Activated naive CD8-positive, alpha-beta T cell treated with anti-CD3 and anti-CD28 coated beads, Interleukin-2, amount 50 U/mL, for 24 hours (primary cell): ENCODE measurements around the gene TSEN15.
"Not testable (repeated sequence)": the region's sequence is repeated elsewhere in the genome, so short reads cannot be mapped to it uniquely, and the experiment has no call there.

Experiments
- ATAC-seq: fragments of 150-1000 bp; cut with Tn5 transposase; one replicate; pipeline ENCODE4 v1.10.0; 2021
- DNase-seq: peaks from one replicate; pipeline ENCODE4 v3.0.0; 2021
- H3K27ac Mint-ChIP-seq: one replicate; pipeline ENCODE4 v1.8.0; 2021; ENCODE audit warnings: mild to moderate bottlenecking, mixed read lengths
- H3K27me3 Mint-ChIP-seq: one replicate; pipeline ENCODE4 v1.8.0; 2021; ENCODE audit warnings: mixed read lengths
- H3K36me3 Mint-ChIP-seq: one replicate; pipeline ENCODE4 v1.8.0; 2021; ENCODE audit warnings: low read depth, mixed read lengths
- H3K4me1 Mint-ChIP-seq: one replicate; pipeline ENCODE4 v1.8.0; 2021; ENCODE audit warnings: mixed read lengths
- H3K4me3 Mint-ChIP-seq: one replicate; pipeline ENCODE4 v1.8.0; 2021; ENCODE audit warnings: mild to moderate bottlenecking, moderate library complexity, mixed read lengths
- H3K9me3 Mint-ChIP-seq: one replicate; pipeline ENCODE4 v1.8.0; 2021; ENCODE audit warnings: mixed read lengths

Gene TSEN15

GRCh38 chr1:184082541-184083415 is 31.2 kb downstream of the TSEN15 start:
- H3K4me1 Mint-ChIP-seq, result peaks cover 9% of the 10 kb centered on the region
- H3K27me3 Mint-ChIP-seq, result no peaks in the 10 kb centered on the region
- H3K4me3 Mint-ChIP-seq, result no peak overlapping the region
- DNase-seq (no peak), ATAC-seq (no peak)
- H3K27ac Mint-ChIP-seq, result no peak overlapping the region
- no peaks in the 10 kb centered on the region for H3K9me3 Mint-ChIP-seq
- H3K36me3 Mint-ChIP-seq, result no peaks in the 10 kb centered on the region

- no peak overlapping the region for H3K4me3 Mint-ChIP-seq
- DNase-seq, result no peak
- H3K36me3 Mint-ChIP-seq, result no peaks in the 10 kb centered on the region
- no peaks in the 10 kb centered on the region for H3K4me1 Mint-ChIP-seq
- no peaks in the 10 kb centered on the region for H3K27me3 Mint-ChIP-seq
- no peak overlapping the region for H3K27ac Mint-ChIP-seq
- H3K9me3 Mint-ChIP-seq, result no peaks in the 10 kb centered on the region
- ATAC-seq, result no peak
Measured at GRCh38 chr1:184085667-184086066, 34.1 kb downstream of the TSEN15 start.

DNA sequence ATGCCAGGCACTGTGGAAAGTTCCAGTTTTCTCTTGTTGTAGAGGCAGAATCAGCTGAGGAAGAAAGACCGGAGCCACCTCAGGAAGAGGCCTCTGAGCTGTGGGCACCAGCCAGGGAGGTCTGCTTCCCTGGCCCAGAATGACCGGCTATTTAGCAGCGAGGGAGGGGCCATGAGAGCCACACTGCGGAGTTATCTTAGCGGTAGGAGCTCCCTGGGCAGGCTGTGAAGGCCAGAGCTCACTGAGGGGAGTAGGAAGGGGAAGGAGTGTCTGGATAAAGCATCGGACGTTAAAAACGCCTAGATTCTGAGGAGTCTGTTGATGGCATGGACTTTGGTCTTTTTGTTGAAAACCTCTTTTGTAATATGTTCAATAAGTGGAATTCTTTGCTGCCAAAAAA is 36.5 kb downstream of the TSEN15 start:
- DNase-seq, result no peak

GRCh38 chr1:184093071-184093470 is 41.5 kb downstream of the TSEN15 start:
- Mint-ChIP-seq H3K27ac (no peak overlapping the region), H3K27me3 (no peaks in the 10 kb centered on the region), H3K4me1 (no peaks in the 10 kb centered on the region), H3K36me3 (peaks cover 13% of the 10 kb centered on the region), H3K9me3 (no peaks in the 10 kb centered on the region), H3K4me3 (no peak overlapping the region)
- DNase-seq, result no peak
- ATAC-seq, result no peak

More for the DNA sequence above, 36.5 kb downstream of the TSEN15 start:
- Mint-ChIP-seq H3K9me3 (no peaks in the 10 kb centered on the region), H3K4me1 (no peaks in the 10 kb centered on the region), H3K27ac (no peak overlapping the region), H3K36me3 (no peaks in the 10 kb centered on the region), H3K27me3 (no peaks in the 10 kb centered on the region), H3K4me3 (no peak overlapping the region)
- ATAC-seq, result no peak

DNA sequence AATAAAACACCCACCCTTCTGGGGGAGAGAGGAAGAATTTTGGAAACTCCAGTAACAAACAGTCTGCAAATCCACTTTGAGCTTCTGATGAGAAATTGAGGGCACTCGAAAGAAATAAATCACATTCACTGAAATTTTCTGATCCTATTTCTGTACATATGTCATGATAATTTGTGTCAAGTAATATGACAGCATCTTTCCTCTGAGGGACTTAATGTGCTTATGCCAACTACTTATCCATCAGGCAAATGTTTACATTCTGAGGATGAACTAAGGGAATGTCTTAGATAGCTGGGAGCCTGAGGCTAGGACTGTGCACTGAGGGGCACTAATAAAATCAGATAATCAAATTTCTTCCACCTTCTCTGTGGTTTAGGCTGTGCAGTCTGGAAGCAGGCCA is 44.5 kb downstream of the TSEN15 start:
- DNase-seq, result no peak
- H3K27ac Mint-ChIP-seq, result no peak overlapping the region
- no peaks in the 10 kb centered on the region for H3K27me3 Mint-ChIP-seq
- no peak for ATAC-seq
- no peaks in the 10 kb centered on the region for H3K4me1 Mint-ChIP-seq
- H3K9me3 Mint-ChIP-seq, result no peaks in the 10 kb centered on the region
- peaks cover 19% of the 10 kb centered on the region for H3K36me3 Mint-ChIP-seq
- H3K4me3 Mint-ChIP-seq, result no peak overlapping the region

GRCh38 chr1:184096580-184096979 is 45.0 kb downstream of the TSEN15 start:
- H3K27me3 Mint-ChIP-seq, H3K4me3 Mint-ChIP-seq, ATAC-seq, DNase-seq, H3K4me1 Mint-ChIP-seq, H3K27ac Mint-ChIP-seq, H3K9me3 Mint-ChIP-seq: not testable (repeated sequence)
- peaks cover 19% of the 10 kb centered on the region for H3K36me3 Mint-ChIP-seq

DNA sequence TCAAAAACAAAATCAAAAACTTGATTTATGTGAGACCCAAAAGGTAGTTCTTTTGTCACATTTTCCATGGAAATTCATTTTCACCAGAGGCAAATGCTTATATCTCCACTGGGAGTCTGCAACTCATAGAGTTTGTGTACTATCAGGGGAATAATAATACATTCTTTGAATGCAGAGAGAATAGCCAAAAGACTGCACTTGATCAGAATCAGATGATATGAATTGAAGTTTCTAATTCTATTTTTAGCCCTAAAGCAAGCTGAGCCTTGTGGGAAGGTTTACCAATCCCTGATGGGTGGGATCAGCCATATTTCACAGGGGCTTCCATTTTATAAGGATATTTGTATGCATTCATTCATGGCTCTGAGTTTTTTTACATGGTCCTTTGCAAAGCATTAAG is 49.6 kb downstream of the TSEN15 start:
- Mint-ChIP-seq H3K4me1 (no peaks in the 10 kb centered on the region), H3K4me3 (no peak overlapping the region), H3K36me3 (peaks cover 27% of the 10 kb centered on the region), H3K27me3 (no peaks in the 10 kb centered on the region), H3K9me3 (peaks cover 30% of the 10 kb centered on the region), H3K27ac (no peak overlapping the region)
- DNase-seq (no peak), ATAC-seq (no peak)

- no peak for DNase-seq
- Mint-ChIP-seq H3K9me3 (peaks cover 33% of the 10 kb centered on the region), H3K4me3 (no peak overlapping the region), H3K36me3 (peaks cover 26% of the 10 kb centered on the region), H3K4me1 (no peaks in the 10 kb centered on the region), H3K27ac (no peak overlapping the region), H3K27me3 (no peaks in the 10 kb centered on the region)
- no peak for ATAC-seq
Measured at GRCh38 chr1:184101571-184101970, 50.0 kb downstream of the TSEN15 start.

DNA sequence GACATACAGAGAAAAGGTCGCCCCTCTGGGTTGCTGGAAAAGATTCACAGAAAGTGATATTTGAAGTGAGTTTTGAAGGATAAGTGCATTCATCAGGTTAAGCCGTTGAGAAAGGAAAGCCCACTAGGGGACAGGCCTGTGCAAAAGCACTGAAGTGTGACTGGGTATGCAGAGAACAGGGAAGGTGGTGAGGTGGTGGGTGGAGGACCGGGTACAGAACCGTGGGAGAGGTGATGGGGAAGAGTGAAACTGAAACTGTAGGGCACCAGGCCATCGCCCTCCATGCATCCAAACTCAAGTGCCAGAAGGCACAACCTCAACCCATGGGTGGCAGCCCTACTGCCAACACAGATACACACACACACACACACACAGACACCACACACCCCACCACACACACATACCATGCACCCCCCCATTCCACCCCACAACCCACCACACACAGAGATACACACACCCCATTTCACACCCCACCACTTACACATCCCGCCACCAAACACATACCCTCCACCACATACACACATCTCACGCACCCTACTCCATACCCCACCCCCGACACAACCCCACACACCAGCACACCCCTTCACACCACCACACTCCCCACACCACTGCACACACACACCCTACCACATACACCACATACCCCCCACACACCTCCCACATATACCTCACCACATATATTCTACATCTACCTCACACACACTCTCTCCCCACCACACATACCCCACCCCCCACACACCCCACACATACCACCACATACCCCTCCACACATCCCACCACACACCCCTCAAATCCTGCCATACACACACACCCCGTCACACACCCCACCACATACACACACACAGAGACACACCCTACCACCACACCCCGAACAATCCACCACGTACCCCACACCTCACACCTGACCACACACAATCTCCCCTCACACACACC is 59.0 kb downstream of the TSEN15 start:
- H3K36me3 Mint-ChIP-seq, result peaks cover 8% of the 10 kb centered on the region
- ATAC-seq (peak; percentile 59), DNase-seq (peak; percentile 2)
- H3K27ac Mint-ChIP-seq, result no peak overlapping the region
- H3K4me1 Mint-ChIP-seq, result peaks cover 5% of the 10 kb centered on the region
- peaks cover 16% of the 10 kb centered on the region for H3K9me3 Mint-ChIP-seq
- H3K4me3 Mint-ChIP-seq, result no peak overlapping the region
- H3K27me3 Mint-ChIP-seq, result no peaks in the 10 kb centered on the region

DNA sequence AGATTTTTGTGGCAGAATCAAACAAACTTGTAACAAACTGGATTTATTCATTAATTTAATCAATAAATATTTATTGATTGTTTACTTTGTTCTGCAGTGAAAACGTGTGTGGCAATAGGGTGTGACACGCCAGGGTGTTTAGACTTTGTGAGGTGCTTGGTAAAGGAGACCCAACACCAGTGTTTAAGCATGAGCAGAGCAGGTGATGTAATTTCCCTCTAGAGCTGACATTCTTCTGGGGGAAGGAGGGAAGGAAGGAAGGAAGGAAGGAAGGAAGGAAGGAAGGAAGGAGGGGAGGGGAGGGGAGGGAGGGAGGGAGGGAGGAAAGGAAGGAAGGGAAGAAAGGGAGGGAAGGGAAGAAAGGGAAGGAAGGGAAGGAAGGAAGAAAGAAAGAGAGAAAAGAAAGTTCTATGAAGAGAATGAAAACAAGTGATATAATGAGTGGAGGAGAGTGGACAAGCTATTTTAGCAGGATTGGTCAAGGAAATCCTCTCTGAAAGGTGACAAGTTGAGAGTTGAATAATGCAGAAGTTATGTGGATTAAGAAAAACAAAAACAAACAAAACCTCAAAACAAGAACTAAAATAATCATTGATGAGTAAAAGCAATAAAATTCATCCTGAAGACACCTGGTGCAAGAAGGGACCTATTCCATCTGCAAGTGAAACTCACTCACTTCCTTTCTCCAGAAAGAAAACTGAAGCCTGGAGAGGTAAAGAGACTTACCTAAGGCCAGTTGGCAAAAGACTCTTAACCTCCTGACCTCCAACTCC is 60.8 kb downstream of the TSEN15 start:
- H3K27me3 Mint-ChIP-seq, result no peaks in the 10 kb centered on the region
- H3K36me3 Mint-ChIP-seq, result peaks cover 1% of the 10 kb centered on the region
- H3K4me1 Mint-ChIP-seq, result peaks cover 5% of the 10 kb centered on the region
- no peak overlapping the region for H3K4me3 Mint-ChIP-seq
- no peak for ATAC-seq
- DNase-seq, result no peak
- no peak overlapping the region for H3K27ac Mint-ChIP-seq
- no peaks in the 10 kb centered on the region for H3K9me3 Mint-ChIP-seq

DNA sequence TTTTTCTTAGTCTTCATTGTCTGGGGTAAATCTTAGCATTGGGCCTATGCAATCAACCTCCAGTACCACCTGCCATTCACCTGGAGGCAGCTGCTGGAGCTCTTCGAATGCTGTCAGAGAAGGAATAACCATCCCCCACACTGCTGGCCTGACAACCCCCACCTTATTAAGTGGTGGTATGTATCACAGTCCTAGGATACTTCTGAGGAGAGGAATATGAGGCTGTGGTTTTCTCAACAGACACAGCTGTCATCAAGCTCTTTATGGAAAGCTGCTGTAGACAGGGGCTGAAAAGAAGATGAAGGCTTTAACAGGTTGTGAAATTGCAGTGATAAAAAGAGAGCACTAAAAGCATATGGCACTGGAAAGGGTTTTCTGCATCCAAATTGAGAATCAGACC is 61.7 kb downstream of the TSEN15 start:
- no peak for DNase-seq
- no peaks in the 10 kb centered on the region for H3K27me3 Mint-ChIP-seq
- ATAC-seq, result no peak
- no peaks in the 10 kb centered on the region for H3K9me3 Mint-ChIP-seq
- no peaks in the 10 kb centered on the region for H3K36me3 Mint-ChIP-seq
- H3K4me1 Mint-ChIP-seq, result peaks cover 5% of the 10 kb centered on the region
- H3K4me3 Mint-ChIP-seq, result no peak overlapping the region
- no peak overlapping the region for H3K27ac Mint-ChIP-seq

GRCh38 chr1:184114818-184115398 is 63.4 kb downstream of the TSEN15 start:
- no peak overlapping the region for H3K4me3 Mint-ChIP-seq
- no peaks in the 10 kb centered on the region for H3K36me3 Mint-ChIP-seq
- H3K4me1 Mint-ChIP-seq, result peaks cover 5% of the 10 kb centered on the region
- ATAC-seq (no peak), DNase-seq (no peak)
- H3K27ac Mint-ChIP-seq, result no peak overlapping the region
- H3K27me3 Mint-ChIP-seq, result no peaks in the 10 kb centered on the region
- no peaks in the 10 kb centered on the region for H3K9me3 Mint-ChIP-seq

DNA sequence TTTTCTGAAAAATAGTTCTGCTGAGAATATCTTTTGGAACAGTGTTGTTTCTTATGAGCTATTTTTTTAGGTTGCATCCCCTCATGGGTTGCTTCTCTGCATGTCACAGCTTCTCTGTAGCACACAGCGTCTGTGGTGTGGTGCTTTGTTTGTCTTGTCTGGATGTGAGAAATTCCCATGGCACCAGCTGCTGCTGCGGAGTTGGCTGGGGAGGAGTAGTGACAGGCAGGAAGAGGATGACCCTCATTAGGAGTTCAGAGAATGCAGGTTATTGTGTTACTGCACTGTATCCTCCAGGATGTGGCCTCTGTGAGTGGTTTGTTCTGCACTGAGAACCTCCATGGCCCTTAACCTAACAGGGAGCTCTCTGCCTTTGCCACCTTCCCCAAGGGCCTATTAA is 64.8 kb downstream of the TSEN15 start:
- no peak overlapping the region for H3K27ac Mint-ChIP-seq
- H3K4me3 Mint-ChIP-seq, result no peak overlapping the region
- no peaks in the 10 kb centered on the region for H3K27me3 Mint-ChIP-seq
- DNase-seq (no peak), ATAC-seq (no peak)
- H3K9me3 Mint-ChIP-seq, result no peaks in the 10 kb centered on the region
- no peaks in the 10 kb centered on the region for H3K4me1 Mint-ChIP-seq
- no peaks in the 10 kb centered on the region for H3K36me3 Mint-ChIP-seq

GRCh38 chr1:184118046-184118445 is 66.5 kb downstream of the TSEN15 start:
- H3K4me1 Mint-ChIP-seq, result no peaks in the 10 kb centered on the region
- no peak overlapping the region for H3K27ac Mint-ChIP-seq
- DNase-seq, result no peak
- H3K27me3 Mint-ChIP-seq, result no peaks in the 10 kb centered on the region
- no peaks in the 10 kb centered on the region for H3K36me3 Mint-ChIP-seq
- H3K9me3 Mint-ChIP-seq, result no peaks in the 10 kb centered on the region
- no peak for ATAC-seq
- H3K4me3 Mint-ChIP-seq, result no peak overlapping the region
